ENCODE results near the gene ZNF280A. TPM values are rescaled to one million over a fixed set of nuclear protein-coding genes. Genes with fewer than 3 reads are reported as not detected.

Gene ZNF280A
- total RNA-seq, 1 experiment from 2014 or later = 2.7 TPM

DNA sequence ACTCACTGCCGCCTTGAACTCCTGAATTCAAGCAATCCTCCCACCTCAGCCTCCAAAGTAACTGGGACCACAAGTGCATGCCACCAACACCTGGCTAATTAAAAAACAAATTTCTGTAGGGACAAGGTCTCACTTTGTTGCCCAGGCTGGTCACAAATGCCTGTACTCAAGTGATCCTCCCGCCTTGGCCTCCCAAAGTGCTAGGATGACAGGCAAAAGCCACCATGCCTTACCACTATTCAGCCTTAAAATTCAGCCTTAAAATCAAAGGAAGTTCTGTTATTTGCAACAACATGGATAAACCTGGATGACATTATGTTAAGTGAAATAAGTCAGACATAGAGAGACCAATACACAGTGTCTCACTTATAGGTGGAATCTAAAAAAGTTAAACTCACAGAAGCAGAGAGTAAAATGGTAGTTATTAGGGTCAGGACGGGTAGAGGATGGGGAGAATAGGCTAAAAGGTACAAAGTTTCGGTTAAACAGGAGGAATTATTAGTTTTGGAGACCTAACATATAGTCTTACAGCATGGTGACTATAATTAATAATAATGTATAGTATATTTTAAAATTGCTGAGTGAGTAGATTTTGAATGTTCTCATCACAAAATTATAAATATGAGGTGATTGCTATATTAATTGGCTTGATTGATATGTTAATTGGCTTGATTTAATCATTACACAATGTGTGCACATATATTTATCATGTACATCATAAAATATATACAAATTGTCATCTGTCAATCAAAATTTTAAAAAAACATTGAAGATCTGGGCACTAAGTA lies 6.2 kb upstream of the ZNF280A start:
- TF ChIP-seq CTCF (IDR thresholded peaks at IDR 0.05; ENCODE audit: insufficient read depth in 1 of 2, low read depth in 1 of 2, low read length in 1 of 2, severe bottlenecking in 1 of 2, unreplicated experiment in 1 of 2) = no peak
- H3K9me3 ChIP-seq = no peaks in the 10 kb centered on the region
- CTCF ChIA-PET = no interaction called here
- no peaks in the 10 kb centered on the region for H3K27me3 ChIP-seq (replicated peaks; ENCODE audit: control insufficient read depth, insufficient read depth, low read length)
- Mint-ChIP-seq H3K27me3 (ENCODE audit: insufficient read depth, unreplicated experiment) (peaks cover 2% of the 10 kb centered on the region), H3K4me1 (ENCODE audit: low read depth, unreplicated experiment) (no peaks in the 10 kb centered on the region), H3K9me3 (ENCODE audit: unreplicated experiment) (no peaks in the 10 kb centered on the region), H3K27ac (ENCODE audit: unreplicated experiment) (no peak overlapping the region), H3K4me3 (ENCODE audit: unreplicated experiment) (no peak overlapping the region), H3K36me3 (ENCODE audit: insufficient read depth, unreplicated experiment) (no peaks in the 10 kb centered on the region)
- H3K4me1 ChIP-seq = no peaks in the 10 kb centered on the region
- no peak for DNase-seq
- intact Hi-C loops (cut with micrococcal nuclease; ENCODE audit: unreplicated experiment) = no loop called here
- H3K4me3 ChIP-seq (ENCODE audit: low read depth, low read length) = no peak overlapping the region
- no TSS peak for BruUV-seq (replicated peaks)
- POLR2A ChIA-PET = no interaction called here
- H3K36me3 ChIP-seq (ENCODE audit: control insufficient read depth, insufficient read depth, low read length) = no peaks in the 10 kb centered on the region

- Histone ChIP-seq H3K9me3 (no peaks in the 10 kb centered on the region), H3K4me1 (peaks cover 5% of the 10 kb centered on the region; the same call in 1 of the 2 replicates), H3K36me3 (ENCODE audit: control insufficient read depth, insufficient read depth, low read length) (no peaks in the 10 kb centered on the region), H3K27me3 (replicated peaks; ENCODE audit: control insufficient read depth, insufficient read depth, low read length) (no peaks in the 10 kb centered on the region), H3K4me3 (ENCODE audit: low read depth, low read length) (no peak overlapping the region)
- intact Hi-C loops (cut with micrococcal nuclease; ENCODE audit: unreplicated experiment) = no loop called here
- Mint-ChIP-seq H3K27me3 (ENCODE audit: insufficient read depth, unreplicated experiment) (peaks cover 2% of the 10 kb centered on the region), H3K4me3 (ENCODE audit: unreplicated experiment) (no peak overlapping the region), H3K9me3 (ENCODE audit: unreplicated experiment) (no peaks in the 10 kb centered on the region), H3K4me1 (ENCODE audit: low read depth, unreplicated experiment) (no peaks in the 10 kb centered on the region), H3K27ac (ENCODE audit: unreplicated experiment) (no peak overlapping the region), H3K36me3 (ENCODE audit: insufficient read depth, unreplicated experiment) (peaks cover 7% of the 10 kb centered on the region)
- TF ChIP-seq CTCF (IDR thresholded peaks at IDR 0.05; ENCODE audit: insufficient read depth in 1 of 2, low read depth in 1 of 2, low read length in 1 of 2, severe bottlenecking in 1 of 2, unreplicated experiment in 1 of 2) = no peak
- POLR2A ChIA-PET = no interaction called here
- CTCF ChIA-PET = no interaction called here
- DNase-seq = no peak
- no TSS peak for BruUV-seq (replicated peaks)
These were observed 3.4 kb upstream of the ZNF280A start for GRCh38 chr22:22523494-22523893.

DNA sequence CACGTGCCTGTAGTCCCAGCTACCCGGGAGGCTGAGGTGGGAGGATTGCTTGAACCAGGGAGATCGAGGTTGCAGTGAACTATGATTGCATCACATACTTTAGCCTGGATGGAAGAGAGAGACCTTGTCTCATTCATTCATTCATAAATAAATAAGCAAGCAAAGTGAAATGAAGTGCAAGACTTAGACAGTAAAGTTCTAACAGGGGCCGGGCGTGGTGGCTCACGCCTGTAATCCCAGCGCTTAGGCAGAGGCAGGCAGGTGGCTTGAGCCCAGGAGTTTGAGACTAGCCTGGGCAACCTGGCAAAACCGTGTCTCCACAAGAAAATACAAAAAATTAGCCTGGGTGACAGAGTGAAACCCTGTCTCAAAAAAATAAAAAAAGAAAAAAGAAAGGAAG lies 1.6 kb upstream of the ZNF280A start:
- POLR2A ChIA-PET = no interaction called here
- peaks cover 7% of the 10 kb centered on the region for H3K36me3 Mint-ChIP-seq (ENCODE audit: insufficient read depth, unreplicated experiment)
- H3K4me1 Mint-ChIP-seq (ENCODE audit: low read depth, unreplicated experiment) = no peaks in the 10 kb centered on the region
- Histone ChIP-seq H3K4me3 (ENCODE audit: low read depth, low read length) (no peak overlapping the region), H3K27me3 (replicated peaks; ENCODE audit: control insufficient read depth, insufficient read depth, low read length) (no peaks in the 10 kb centered on the region), H3K4me1 (peaks cover 5% of the 10 kb centered on the region; the same call in 1 of the 2 replicates), H3K9me3 (no peaks in the 10 kb centered on the region), H3K36me3 (ENCODE audit: control insufficient read depth, insufficient read depth, low read length) (no peaks in the 10 kb centered on the region)
- no peak overlapping the region for H3K4me3 Mint-ChIP-seq (ENCODE audit: unreplicated experiment)
- H3K27me3 Mint-ChIP-seq (ENCODE audit: insufficient read depth, unreplicated experiment) = peaks cover 2% of the 10 kb centered on the region
- no peak for DNase-seq
- intact Hi-C loops (cut with micrococcal nuclease; ENCODE audit: unreplicated experiment) = no loop called here
- no peaks in the 10 kb centered on the region for H3K9me3 Mint-ChIP-seq (ENCODE audit: unreplicated experiment)
- TF ChIP-seq CTCF (IDR thresholded peaks at IDR 0.05; ENCODE audit: insufficient read depth in 1 of 2, low read depth in 1 of 2, low read length in 1 of 2, severe bottlenecking in 1 of 2, unreplicated experiment in 1 of 2) = no peak
- BruUV-seq (replicated peaks) = no TSS peak
- H3K27ac Mint-ChIP-seq (ENCODE audit: unreplicated experiment) = no peak overlapping the region
- CTCF ChIA-PET = no interaction called here
